Limb (tissue), 2 donors: ENCODE data around the gene GMEB2.
"Not testable (repeated sequence)": the region's sequence is repeated elsewhere in the genome, so short reads cannot be mapped to it uniquely, and the experiment has no call there.

Experiments
- DNase-seq, 2 donors: peaks; one replicate each; pipeline ENCODE4 v3.0.0-alpha.2; 2016; ENCODE audit errors: extremely low spot score in 2 of 2

The GMEB2 gene

DNA sequence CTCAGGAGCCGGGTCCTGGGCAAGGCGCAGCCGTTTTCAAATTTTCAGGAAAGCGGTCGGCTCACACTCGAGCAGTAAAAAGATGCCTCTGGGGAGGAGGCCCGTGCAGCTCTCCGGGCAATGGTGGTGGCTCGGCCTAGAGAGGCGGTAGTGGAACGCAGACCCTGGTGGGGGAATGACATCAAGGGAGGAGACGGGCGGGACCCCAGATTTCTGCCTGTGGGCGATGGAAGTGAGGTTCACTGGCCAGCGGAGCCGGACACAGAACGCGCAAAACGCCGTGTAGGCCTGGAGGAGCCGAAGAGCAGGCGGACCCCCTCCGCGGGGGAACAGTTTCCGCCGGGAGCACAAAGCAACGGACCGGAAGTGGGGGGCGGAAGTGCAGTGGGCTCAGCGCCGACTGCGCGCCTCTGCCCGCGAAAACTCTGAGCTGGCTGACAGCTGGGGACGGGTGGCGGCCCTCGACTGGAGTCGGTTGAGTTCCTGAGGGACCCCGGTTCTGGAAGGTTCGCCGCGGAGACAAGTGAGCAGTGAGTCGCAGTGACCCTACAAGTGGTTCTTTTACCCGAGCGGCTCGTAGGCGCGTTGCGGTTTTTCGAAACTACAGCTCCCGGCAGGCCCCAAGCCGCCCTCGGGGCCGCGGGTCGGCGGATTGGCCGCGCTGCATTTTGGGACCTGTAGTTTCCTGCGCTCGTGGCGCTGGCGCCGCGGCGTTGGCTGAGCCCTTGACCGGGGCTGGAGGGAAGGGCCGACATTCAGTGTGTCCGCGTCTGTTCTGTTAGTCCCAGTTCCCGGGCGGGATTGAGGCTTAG, 31.2 kb upstream of the GMEB2 start, which contains the start of gene RTEL1:
Gene RTEL1 (plus strand): TSS at position 376 of the 812 bp plus-strand sequence. CDS start 1,091 bp downstream, outside the sequence.
- DNase-seq: peak; percentile 93 to 96

DNA sequence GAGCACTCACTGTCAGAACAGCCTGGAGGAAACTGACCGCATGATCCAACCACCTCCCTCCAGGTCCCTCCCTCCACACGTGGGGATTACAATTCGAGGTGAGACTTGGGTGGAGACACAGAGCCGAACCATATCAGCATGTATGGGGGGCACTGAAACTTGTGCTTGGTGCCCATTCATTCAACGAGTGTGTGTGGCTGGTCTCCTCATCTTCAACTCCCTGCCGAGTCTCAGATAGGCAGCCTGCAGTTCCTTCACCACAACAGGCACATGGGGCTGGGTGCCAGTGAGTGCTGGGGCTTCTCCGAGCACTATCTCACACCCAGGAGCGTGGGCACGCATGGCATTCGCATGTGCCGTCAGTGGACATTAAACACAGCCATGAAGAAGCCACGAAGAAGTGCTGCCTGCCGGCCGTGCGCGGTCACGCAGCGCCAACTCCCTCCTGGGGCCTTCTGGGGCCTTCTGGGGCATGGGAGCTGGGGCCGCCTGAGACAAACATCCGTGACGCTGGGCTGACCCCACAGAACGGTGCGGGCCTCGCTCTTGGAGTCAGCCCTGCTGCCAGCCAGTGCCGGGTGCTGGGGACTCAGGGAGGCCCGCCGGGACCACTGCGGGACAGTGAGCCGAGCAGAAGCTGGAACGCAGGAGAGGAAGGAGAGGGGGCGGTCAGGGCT, 30.5 kb upstream of the GMEB2 start:
- DNase-seq: no peak

- DNase-seq: no peak
Measured at GRCh38 chr20:63656451-63656850, 29.6 kb upstream of the GMEB2 start.

- no peak for DNase-seq
Measured at GRCh38 chr20:63655249-63655648, 28.3 kb upstream of the GMEB2 start.

DNA sequence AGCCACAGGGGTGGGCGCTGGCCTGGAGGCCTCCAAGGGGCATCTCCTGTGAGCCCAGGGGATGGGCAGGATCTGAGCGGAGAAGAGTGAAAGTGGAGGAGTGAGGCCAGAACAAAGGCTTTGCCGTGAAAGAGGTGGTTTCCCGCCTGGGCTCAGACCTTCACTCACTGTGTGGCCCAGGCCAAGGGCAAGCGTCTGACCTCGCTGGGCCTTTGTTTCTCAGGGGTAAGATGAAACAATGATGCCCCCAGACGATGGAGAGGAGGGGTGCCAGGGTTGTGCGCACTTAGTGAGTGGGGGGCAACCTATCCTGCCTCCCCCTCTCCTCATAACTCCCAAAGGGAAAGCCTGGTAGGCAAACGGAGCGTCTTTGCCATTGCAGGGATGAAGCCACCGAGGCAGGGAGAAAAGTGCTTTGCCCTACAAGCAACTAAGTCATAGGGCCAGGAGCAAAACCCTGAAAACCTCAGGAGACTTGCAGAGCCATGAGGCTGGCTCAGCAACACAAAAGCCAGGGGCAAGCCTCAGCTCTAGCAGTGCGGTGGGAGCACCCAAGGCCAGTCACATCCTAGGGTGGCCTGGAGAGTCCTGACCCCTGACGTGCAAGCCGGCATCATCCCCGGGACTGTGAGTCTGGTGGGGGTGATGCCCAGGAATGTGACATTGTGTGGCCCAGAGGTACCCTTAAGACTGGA, 27.2 kb upstream of the GMEB2 start:
- DNase-seq: no peak

DNA sequence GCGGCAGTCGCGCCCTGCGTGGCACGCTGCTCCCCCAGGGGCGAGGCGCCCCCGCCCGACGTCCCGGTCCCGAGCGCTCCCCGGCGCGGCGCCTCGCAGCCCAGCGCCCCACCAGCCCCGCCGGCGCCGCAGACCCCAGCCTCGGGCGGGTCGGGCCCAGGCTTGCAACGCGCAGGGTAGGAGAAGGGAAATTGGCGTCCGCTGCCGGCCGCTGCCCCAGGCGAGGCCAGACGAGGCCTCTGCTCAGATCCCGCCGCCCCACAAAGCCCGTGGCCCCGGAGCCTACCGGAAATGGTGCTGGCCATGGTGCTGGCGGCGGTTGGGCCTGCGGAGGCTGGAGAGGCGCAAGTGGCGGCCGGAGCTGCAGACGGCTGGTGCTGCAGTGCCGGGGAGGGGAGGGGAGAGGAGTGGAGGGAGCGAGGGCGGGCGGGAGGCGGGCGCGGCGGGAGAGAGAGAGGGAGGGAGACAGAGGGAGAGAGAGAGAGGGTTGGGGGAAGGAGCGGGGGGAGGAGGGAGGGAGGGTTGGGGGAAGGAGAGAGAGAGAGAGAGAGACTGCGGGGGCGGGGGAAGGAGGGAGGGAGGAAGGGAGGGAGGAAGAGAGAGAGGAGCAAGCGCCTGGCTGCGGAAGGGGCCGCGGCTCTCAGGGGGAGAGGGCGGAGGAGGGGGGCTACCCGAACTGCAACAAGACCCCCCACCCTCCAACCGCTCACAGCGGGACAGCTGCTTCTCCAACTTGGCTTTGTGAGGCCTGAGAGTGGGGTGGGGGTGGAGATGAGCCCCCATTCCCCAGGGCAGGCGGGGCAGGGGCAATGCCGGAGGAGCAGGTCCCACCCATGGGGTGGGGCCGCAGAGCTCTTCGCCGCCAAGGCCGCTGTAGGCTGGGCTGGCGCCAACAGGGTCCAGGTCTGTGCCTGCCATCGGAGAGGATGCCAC, 26.4 kb upstream of the GMEB2 start, which contains the start of gene STMN3:
Gene STMN3 (minus strand): TSS at position 384 of the 933 bp plus-strand sequence. CDS start 79 bp downstream, at position 305.
- peak; percentile 86 to 95 for DNase-seq

DNA sequence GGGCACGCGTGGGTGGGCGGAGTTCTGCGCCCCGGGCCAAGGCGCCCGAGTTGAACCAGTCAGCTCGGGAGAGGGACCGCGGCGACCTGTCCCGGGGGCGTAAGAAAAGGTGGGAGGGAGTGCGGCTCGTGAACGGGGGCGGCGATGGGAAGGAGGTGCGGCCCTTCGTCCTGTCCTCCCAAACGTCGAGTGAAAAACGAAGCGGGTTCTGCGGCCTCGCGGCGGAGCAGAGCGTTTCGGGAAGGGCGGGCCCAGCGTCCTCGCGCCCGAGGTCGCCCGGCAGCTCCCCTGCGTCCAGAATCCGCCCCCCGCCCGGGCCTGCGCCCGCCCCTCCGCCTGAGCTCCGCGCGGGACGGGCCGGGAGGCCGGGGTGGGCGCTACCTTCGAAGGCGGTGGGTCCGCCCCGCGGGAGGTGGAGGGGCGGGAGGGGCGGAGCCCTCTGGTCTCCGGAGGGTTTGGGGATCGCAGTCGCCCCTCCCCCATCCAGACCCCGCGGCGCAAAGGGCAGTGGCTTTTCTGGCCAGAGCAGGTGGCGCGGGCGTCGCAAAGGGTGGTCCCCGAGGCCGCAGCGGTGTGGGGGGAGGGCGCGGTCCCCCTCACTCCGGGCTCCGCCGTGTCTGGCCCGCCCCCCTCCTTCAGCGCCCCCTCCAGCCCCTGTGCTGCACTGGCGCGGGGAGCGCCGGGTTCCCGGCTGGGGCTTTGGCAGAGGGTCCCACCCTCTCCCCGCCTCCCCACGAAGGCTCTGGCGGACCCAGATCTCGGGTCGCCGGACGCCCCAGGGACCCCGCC, 25.5 kb upstream of the GMEB2 start:
- peak in 1 of 2 donors; percentile 73 for DNase-seq

DNA sequence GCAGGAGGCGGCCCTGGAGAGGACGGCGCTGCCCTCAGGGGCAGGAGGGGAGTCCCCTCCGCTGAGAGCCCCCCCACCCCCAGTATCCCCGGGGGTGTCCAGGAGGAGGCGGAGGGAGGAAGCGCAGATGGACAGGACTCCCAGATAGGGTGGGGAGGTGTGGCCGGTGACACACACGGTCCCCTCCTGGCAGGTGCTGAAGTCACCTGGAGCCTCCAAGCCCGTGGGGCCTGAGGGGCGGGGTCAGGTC, 25.0 kb upstream of the GMEB2 start:
- no peak for DNase-seq

GRCh38 chr20:63650486-63650885, 23.6 kb upstream of the GMEB2 start:
- not testable (repeated sequence) for DNase-seq

DNA sequence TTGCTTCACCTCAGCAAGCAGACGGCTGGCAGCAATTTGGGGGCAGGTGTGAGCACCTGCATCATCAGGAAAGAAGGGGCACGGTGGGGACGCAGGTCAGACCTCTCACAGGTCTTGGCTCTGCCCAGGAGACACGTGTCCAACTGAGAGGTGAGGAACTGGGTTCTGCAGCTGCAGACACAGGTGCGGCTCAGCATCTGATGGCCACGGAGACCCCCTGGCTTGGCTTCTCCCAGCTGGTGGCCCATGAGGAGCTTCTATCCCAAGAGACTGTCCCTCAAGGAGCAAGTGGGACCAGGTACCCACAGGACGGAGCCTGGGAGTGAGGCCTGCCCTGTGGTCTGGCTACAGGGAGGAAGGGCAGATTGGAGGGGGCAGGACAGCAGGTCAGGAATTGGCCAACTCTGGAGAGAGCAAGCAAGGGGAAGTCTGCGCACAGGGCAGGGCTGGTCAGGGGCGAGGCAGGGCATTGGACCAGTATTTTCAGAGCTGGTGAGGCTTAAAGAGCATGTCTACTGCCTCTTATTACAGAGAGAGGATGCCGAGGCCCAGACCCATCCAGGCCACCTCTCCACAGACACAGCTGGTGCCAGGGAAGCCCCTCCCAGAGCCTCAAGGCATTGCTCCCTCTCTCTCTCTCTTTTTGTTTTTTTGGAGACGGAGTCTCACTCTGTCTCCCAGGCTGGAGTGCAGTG, 22.1 kb upstream of the GMEB2 start:
- DNase-seq: no peak

DNA sequence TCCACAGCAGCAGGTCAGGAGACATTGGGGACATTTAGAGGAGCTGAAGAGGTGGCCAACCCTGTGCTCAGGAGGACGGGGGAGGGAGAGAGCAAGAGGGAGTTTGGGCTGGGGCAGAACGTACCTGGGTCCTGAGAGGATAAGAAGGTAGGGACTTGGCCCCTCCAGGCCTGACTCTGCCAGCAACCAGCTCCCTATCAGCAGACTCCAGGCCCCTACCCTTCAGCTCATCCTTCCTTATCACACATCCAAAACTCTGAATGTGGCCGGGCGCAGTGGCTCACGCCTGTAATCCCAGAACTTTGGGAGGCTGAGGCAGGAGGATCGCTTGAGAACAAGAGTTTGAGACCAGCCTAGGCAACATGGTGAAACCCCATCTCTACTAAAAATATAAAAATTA, 21.3 kb upstream of the GMEB2 start:
- no peak for DNase-seq

DNA sequence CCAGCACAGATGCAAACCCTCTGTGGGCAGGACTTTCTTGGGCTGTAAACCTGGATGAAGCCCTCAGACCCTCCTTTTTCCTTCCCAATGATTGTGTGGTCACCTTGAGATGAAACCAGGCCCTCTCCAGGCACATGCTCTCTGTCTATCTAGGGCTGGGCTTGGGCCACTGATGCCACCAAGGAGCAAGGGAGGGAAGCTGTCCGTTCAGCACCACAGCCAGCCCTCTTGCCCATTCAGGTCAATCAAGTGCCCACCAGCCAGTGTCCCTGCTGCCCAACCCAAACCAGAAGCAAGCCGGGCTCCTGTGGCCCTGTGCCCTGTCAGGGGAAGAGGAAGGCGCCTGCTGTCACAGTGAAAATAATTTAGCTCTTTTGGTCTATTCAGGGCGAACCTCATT, 18.3 kb upstream of the GMEB2 start:
- DNase-seq: no peak

GRCh38 chr20:63643946-63644345, 17.0 kb upstream of the GMEB2 start:
- no peak for DNase-seq

DNA sequence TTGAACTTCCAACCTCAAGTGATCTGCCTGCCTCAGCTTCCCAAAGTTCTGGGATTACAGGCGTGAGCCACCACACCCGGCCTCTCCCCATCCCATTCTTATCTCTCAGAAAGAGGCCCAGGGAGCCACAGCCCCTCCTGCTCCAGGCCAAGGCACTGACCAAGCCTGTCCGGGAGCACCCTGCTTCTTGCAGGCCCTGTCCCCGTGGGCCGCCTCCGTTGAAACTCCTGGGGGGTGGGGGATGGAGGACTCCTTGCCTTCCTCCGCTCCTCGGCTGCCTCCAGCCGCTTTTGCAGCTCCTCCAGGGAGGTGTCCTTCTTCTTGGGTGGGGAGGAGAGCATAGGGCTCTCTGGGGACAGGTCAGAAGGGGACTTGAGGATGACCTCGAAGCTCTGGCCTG, 16.6 kb upstream of the GMEB2 start:
- no peak for DNase-seq

DNA sequence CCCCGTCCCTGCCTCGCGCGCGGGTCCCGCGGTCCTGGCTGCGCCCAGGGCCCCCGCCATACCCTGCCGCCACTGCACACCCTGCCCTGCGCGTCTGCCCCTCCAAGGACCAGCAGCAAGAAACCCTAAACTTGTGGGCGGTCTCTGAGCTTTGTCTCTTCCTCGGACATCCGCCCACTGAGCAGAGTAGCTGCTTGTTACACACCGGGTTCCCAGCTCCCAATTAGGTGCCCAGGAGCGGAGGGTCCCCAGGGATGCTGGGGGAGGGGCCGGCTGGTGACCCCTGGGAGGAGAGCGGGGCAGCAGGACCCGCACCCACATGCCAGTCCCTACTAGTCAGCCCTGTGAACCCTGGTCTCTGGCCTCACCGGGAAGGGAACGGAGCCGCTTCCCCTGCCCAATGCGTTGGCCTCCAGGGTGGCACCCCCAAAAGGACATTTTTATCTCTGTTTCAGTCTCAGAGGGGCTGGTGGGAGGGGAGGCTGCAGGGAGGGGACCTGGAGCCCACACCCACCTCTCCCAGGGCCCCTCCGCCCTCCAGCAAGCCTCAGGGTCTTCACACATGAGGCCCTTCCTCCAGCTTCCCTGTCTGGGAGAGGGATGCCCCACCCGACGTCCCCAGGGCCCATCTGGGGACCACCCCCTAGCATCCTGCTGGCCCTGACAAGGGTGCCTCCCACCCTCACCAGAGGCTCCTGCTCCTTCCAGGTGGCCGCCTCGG, 15.8 kb upstream of the GMEB2 start:
- peak in 1 of 2 donors; percentile 57 for DNase-seq

- DNase-seq: peak; percentile 77 to 99
Measured at GRCh38 chr20:63641792-63642523, 15.1 kb upstream of the GMEB2 start.

GRCh38 chr20:63641146-63641791, 14.4 kb upstream of the GMEB2 start:
- DNase-seq: no peak

GRCh38 chr20:63640686-63641085, 13.8 kb upstream of the GMEB2 start:
- not testable (repeated sequence) for DNase-seq
